Subcutaneous abdominal adipose tissue (tissue), 5 donors: ENCODE measurements around the gene THYN1.

Experiments
- H3K27ac ChIP-seq: one replicate; pipeline ENCODE4 v1.7.0; 2013; ENCODE audit warnings: low read depth, mild to moderate bottlenecking, inconsistent platforms, low read length, moderate library complexity
- H3K27me3 ChIP-seq, 5 donors: one replicate each; pipeline ENCODE4 v1.7.0; 2013; ENCODE audit warnings: low read length in 5 of 5, inconsistent platforms in 1 of 5; ENCODE audit not compliant: control insufficient read depth in 5 of 5, insufficient read depth in 4 of 5
- H3K36me3 ChIP-seq, 5 donors: one replicate each; pipeline ENCODE4 v1.7.0; 2013; ENCODE audit warnings: low read length in 5 of 5; ENCODE audit not compliant: control insufficient read depth in 5 of 5, insufficient read depth in 5 of 5
- H3K4me1 ChIP-seq, 5 donors: one replicate each; pipeline ENCODE4 v1.7.0; 2013; ENCODE audit warnings: low read length in 5 of 5, mild to moderate bottlenecking in 3 of 5, moderate library complexity in 1 of 5; ENCODE audit not compliant: control insufficient read depth in 5 of 5, insufficient read depth in 5 of 5
- H3K4me3 ChIP-seq, 5 donors: one replicate each; pipeline ENCODE4 v1.7.0; 2013; ENCODE audit warnings: low read length in 5 of 5, low read depth in 1 of 5
- H3K9ac ChIP-seq, 5 donors: one replicate each; pipeline ENCODE4 v1.7.0; 2013; ENCODE audit warnings: low read length in 5 of 5, mild to moderate bottlenecking in 4 of 5, moderate library complexity in 3 of 5
- H3K9me3 ChIP-seq, 5 donors: one replicate each; pipeline ENCODE4 v1.7.0; 2013; ENCODE audit warnings: low read length in 5 of 5; ENCODE audit not compliant: control insufficient read depth in 5 of 5
- donor health status: healthy.
- donor health status: healthy.
- donor health status: healthy.
- donor health status: healthy.
- donor health status: healthy.

Gene THYN1

GRCh38 chr11:134253188-134253993 is at the start of gene THYN1, which contains the start of gene ACAD8:
THYN1 (minus strand) TSS chr11:134253352; CDS start chr11:134252882, 470 bp downstream.
ACAD8 (plus strand) TSS chr11:134253568; CDS start chr11:134253601, 33 bp downstream.
- H3K36me3 ChIP-seq, result peaks cover 10 to 29% (median 24%) of the 10 kb centered on the region in 5 donors
- peak within 1 kb of the TSS; percentile 83 to 100 (median 98) for H3K4me3 ChIP-seq
- H3K27ac ChIP-seq, result peak within 1 kb of the TSS; percentile 75
- no peaks in the 10 kb centered on the region for H3K9me3 ChIP-seq
- no peaks in the 10 kb centered on the region for H3K27me3 ChIP-seq
- peaks cover 2 to 43% (median 37%) of the 10 kb centered on the region in 5 donors for H3K4me1 ChIP-seq
- H3K9ac ChIP-seq, result peak within 1 kb of the TSS; percentile 79 to 90 (median 84)

DNA sequence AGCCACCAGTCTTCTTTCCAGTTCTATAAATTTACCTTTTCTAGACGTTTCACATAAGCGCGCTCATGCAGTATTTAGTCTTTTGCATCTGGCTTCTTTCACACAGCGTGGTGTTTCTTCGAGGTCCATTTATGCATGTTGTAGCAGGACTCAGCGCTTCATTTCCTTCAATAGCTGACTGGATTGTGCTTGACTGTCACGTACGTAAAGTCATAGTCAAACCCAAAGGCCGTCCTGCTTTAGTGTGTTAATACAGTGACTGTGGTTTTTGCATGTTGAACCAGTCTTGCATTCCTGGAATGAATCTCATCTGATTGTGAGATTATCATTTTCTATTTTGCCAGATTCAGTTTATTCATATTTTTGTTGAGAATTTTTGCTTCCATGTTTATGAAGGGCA is 41.5 kb upstream of the THYN1 start:
- Histone ChIP-seq H3K9ac (no peak overlapping the region), H3K27ac (no peak overlapping the region), H3K27me3 (peaks cover 0 to 6% (median 2%) of the 10 kb centered on the region in 5 donors), H3K36me3 (no peaks in the 10 kb centered on the region), H3K9me3 (no peaks in the 10 kb centered on the region), H3K4me1 (peaks cover 2 to 5% (median 4%) of the 10 kb centered on the region in 5 donors), H3K4me3 (no peak overlapping the region)

DNA sequence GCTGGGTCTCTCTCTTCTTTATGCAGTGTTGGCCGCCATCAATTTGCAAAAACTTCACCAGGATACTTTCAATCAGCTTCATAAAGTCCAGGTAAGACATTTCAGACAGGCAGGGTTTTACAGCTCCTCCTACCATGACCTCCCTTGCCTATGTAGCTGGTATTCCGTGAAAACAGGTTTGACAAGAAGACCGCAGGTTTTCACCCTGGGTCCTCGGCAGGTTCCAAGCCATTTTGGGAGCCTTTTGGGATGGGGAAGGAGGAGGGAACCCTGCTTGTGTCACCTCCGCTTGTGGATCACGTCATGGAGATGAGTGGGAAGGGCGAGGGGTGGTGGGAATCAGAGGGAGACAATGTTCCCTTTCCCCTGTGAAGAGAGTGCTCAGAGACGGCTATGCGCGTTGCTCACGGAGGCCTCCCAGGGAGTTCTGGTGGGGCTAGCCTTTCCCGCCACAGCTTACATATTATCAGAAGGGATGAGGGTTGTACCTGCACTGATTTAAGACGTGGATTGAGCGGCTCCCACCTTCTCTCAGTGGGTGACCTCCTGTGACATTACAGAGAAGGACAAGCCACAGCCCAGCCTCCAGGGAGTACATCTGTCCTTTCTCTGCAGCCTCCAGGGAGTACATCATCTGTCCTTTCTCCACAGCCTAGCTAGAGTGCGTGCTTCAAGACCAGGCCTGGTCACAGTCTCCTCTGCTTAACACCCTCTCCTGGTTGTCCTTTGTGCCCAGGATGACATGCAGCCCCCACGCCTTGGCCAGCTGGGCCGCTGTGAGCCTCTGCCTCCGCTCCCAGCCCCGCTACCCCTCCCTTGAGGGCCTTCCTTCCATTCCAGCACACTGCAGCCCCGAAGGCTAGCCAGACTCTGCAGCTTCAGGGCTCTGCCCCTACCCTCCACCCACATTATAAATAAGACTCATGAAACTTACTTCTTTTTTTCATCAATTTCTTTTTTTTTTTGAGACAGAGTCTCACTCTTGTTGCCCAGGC is 40.3 kb upstream of the THYN1 start:
- H3K4me3 ChIP-seq, result no peak overlapping the region
- H3K27ac ChIP-seq, result no peak overlapping the region
- H3K27me3 ChIP-seq, result peaks cover 0 to 6% (median 2%) of the 10 kb centered on the region in 5 donors
- no peaks in the 10 kb centered on the region for H3K9me3 ChIP-seq
- no peaks in the 10 kb centered on the region for H3K36me3 ChIP-seq
- peaks cover 2 to 6% (median 5%) of the 10 kb centered on the region in 5 donors for H3K4me1 ChIP-seq
- H3K9ac ChIP-seq, result no peak overlapping the region

DNA sequence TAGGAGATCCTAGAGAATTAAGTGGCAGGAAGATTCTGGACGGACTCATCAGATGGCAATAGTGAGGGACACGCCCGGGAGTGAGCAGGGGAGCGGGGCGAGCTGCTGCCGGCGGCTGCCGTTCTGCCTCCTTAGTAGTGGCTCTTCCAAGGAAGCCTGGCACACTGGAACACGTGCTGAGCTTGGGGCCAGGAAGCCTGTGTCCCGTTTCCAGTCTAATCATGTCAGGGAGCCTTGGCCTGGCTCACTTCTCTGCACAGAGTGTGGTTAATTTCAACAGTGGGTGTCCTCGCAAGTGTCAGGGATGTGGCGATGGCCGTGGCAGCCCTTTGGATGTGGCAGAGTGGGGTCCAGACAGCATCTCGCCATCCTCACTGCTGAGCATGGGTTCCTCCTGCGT is 39.5 kb upstream of the THYN1 start:
- no peak overlapping the region for H3K27ac ChIP-seq
- H3K4me1 ChIP-seq, result peaks cover 2 to 6% (median 5%) of the 10 kb centered on the region in 5 donors
- peaks cover 0 to 6% (median 2%) of the 10 kb centered on the region in 5 donors for H3K27me3 ChIP-seq
- no peak overlapping the region for H3K4me3 ChIP-seq
- H3K9me3 ChIP-seq, result no peaks in the 10 kb centered on the region
- H3K9ac ChIP-seq, result no peak overlapping the region
- H3K36me3 ChIP-seq, result no peaks in the 10 kb centered on the region

DNA sequence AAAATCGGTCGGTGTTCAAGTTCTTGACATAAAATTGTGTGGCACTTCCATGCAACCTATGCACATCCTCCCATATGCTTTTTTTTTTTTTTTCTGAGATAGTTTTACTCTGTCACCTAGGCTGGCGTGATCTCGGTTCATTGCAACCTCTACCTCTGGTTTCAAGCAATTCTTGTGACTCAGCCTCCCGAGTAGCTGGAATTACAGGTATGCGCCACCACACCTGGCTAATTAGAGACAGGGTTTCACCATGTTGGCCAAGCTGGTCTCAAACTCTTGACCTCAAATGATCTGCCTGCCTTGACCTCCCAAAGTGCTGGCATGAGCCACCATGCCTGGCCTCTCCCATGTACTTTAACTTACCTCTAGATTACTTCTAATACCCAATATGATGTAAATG is 38.0 kb upstream of the THYN1 start:
- H3K4me3 ChIP-seq, result no peak overlapping the region

DNA sequence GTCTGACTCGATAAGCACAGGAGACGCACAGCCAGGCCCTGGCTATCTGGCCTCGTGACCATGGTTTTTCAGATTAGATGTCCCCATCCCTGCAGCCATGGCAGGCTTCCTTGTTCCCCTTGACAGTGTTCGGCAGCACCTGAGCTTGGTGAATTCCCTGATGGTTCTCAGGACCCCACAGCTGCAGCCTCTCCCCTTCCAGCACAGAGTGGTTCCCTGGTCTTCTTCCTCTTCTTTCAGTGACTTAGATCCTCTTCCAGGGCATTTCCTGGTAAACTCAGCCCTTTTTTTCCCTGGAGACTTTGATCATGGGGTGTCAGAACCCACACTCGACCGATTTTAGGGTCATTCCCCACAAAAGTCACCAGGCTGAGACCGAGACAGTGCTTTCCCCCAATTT is 37.5 kb upstream of the THYN1 start:
- no peaks in the 10 kb centered on the region for H3K36me3 ChIP-seq
- peaks cover 0 to 6% (median 2%) of the 10 kb centered on the region in 5 donors for H3K27me3 ChIP-seq
- peaks cover 2 to 6% (median 5%) of the 10 kb centered on the region in 5 donors for H3K4me1 ChIP-seq
- H3K9ac ChIP-seq, result no peak overlapping the region
- H3K27ac ChIP-seq, result no peak overlapping the region
- H3K9me3 ChIP-seq, result no peaks in the 10 kb centered on the region
- no peak overlapping the region for H3K4me3 ChIP-seq

More for the DNA sequence above, 38.0 kb upstream of the THYN1 start:
- no peak overlapping the region for H3K27ac ChIP-seq
- no peaks in the 10 kb centered on the region for H3K36me3 ChIP-seq
- peaks cover 2 to 6% (median 5%) of the 10 kb centered on the region in 5 donors for H3K4me1 ChIP-seq
- no peak overlapping the region for H3K9ac ChIP-seq
- H3K9me3 ChIP-seq, result no peaks in the 10 kb centered on the region
- peaks cover 0 to 6% (median 2%) of the 10 kb centered on the region in 5 donors for H3K27me3 ChIP-seq

DNA sequence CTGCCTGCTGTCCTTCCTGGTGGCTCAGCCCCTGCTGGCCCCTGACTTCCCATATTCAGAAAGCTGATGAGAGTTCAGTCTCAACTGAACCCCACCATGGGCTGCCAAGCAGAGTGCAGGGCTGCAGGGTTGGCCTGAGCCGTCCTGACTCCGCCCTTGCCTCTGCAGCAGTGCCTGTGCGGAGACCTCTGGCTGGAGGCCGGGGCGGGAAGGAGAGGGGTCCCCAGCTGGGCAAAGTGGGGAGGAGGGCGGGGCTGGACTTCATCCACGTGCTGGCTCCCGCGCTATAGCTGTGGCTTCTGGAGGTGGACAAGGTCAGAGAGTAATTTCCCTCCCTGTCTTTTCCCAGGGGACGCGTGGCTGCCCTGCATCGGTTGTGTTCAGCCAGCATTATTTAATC is 36.6 kb upstream of the THYN1 start:
- peaks cover 2 to 6% (median 5%) of the 10 kb centered on the region in 5 donors for H3K4me1 ChIP-seq
- no peak overlapping the region for H3K9ac ChIP-seq
- no peaks in the 10 kb centered on the region for H3K9me3 ChIP-seq
- peak overlapping the region in 3 of 5 donors; percentile 22 to 48 (median 34) for H3K4me3 ChIP-seq
- H3K27me3 ChIP-seq, result peaks cover 0 to 6% (median 2%) of the 10 kb centered on the region in 5 donors
- no peaks in the 10 kb centered on the region for H3K36me3 ChIP-seq
- no peak overlapping the region for H3K27ac ChIP-seq

GRCh38 chr11:134289167-134289566 is 36.0 kb upstream of the THYN1 start:
- H3K4me3 ChIP-seq, result no peak overlapping the region
- H3K27ac ChIP-seq, result no peak overlapping the region
- no peaks in the 10 kb centered on the region for H3K9me3 ChIP-seq
- H3K36me3 ChIP-seq, result no peaks in the 10 kb centered on the region
- peaks cover 2 to 6% (median 5%) of the 10 kb centered on the region in 5 donors for H3K4me1 ChIP-seq
- no peak overlapping the region for H3K9ac ChIP-seq
- H3K27me3 ChIP-seq, result peaks cover 0 to 6% (median 2%) of the 10 kb centered on the region in 5 donors

GRCh38 chr11:134288486-134288885 is 35.3 kb upstream of the THYN1 start:
- H3K27me3 ChIP-seq, result peaks cover 0 to 4% (median 2%) of the 10 kb centered on the region in 5 donors
- H3K9ac ChIP-seq, result no peak overlapping the region
- peaks cover 2 to 6% (median 5%) of the 10 kb centered on the region in 5 donors for H3K4me1 ChIP-seq
- H3K27ac ChIP-seq, result no peak overlapping the region
- no peaks in the 10 kb centered on the region for H3K36me3 ChIP-seq
- H3K4me3 ChIP-seq, result no peak overlapping the region
- H3K9me3 ChIP-seq, result no peaks in the 10 kb centered on the region
